ENCODE results near the gene PRKCQ.
"Not testable (repeated sequence)": the region's sequence is repeated elsewhere in the genome, so short reads cannot be mapped to it uniquely, and the experiment has no call there.

Gene PRKCQ

DNA sequence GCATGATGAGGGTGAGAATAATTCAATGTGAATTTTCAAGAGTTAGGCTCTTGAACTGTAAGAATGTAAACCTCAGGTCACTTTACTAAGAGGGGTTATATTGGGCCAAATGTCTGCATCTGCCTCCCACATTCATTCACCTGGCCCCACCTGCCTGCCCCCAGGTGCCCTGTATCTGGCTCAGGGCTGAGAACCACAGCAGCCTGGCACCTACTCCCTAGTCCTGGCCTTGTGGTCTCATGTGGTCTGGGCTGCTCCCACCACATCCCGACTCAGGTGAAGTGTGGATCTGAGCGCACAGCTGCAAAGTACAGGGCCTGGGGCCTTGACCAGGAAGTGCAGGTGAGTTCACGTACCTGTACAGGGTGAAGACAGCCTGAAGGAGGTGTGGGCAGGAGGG lies 195.2 kb downstream of the PRKCQ start:
- ChIA-PET POLR2A (interaction anchor here (0.6 kb wide), 1 partner anchor 190 kb away, joined by 3 read pairs; no protein-coding TSS in a partner anchor), CTCF (interaction anchor here (1.6 kb wide), 2 partner anchors 17 to 182 kb away, joined by 4 to 6 read pairs; partner anchors contain the start of gene PFKFB3)
- no peak overlapping the region for H3K4me3 ChIP-seq (ENCODE audit: low read depth, low read length)
- TF ChIP-seq, protein P1, sequence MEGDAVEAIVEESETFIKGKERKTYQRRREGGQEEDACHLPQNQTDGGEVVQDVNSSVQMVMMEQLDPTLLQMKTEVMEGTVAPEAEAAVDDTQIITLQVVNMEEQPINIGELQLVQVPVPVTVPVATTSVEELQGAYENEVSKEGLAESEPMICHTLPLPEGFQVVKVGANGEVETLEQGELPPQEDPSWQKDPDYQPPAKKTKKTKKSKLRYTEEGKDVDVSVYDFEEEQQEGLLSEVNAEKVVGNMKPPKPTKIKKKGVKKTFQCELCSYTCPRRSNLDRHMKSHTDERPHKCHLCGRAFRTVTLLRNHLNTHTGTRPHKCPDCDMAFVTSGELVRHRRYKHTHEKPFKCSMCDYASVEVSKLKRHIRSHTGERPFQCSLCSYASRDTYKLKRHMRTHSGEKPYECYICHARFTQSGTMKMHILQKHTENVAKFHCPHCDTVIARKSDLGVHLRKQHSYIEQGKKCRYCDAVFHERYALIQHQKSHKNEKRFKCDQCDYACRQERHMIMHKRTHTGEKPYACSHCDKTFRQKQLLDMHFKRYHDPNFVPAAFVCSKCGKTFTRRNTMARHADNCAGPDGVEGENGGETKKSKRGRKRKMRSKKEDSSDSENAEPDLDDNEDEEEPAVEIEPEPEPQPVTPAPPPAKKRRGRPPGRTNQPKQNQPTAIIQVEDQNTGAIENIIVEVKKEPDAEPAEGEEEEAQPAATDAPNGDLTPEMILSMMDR (IDR thresholded peaks at IDR 0.05; ENCODE audit: insufficient read depth, low read length, missing control alignments) = no peak
- DNase-seq (ENCODE audit: low read depth, low spot score) = no peak

DNA sequence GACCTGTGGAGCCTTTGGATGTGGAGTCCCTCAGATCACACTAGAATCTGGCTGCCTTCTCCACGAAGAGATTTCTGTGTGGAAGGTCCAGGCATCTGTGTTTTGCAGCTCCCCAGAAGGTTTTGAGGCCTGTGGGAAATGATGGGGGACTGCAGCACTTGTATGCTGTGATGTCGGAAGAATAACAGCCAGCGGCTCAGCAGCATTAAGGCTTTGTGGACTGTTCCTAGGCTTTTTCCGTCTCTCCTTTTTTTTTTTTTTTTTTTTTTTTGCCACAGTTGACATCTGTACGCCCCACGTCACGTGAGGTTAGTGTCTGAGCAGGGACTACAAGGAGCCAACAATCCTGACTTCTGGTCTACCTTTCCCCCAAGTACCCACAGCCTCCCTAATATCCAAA lies 196.0 kb downstream of the PRKCQ start:
- POLR2A ChIA-PET = interaction anchor here (0.6 kb wide), 1 partner anchor 190 kb away, joined by 3 read pairs; no protein-coding TSS in a partner anchor
- no peak overlapping the region for H3K4me3 ChIP-seq (ENCODE audit: low read depth, low read length)
- no peak for DNase-seq (ENCODE audit: low read depth, low spot score)
- CTCF ChIA-PET = interaction anchor here (1.2 to 2.1 kb wide), 3 partner anchors 17 to 298 kb away, joined by 3 to 11 read pairs (median 5); partner anchors contain the start of gene PFKFB3
- TF ChIP-seq, protein P1 (IDR thresholded peaks at IDR 0.05; ENCODE audit: insufficient read depth, low read length, missing control alignments) = no peak

DNA sequence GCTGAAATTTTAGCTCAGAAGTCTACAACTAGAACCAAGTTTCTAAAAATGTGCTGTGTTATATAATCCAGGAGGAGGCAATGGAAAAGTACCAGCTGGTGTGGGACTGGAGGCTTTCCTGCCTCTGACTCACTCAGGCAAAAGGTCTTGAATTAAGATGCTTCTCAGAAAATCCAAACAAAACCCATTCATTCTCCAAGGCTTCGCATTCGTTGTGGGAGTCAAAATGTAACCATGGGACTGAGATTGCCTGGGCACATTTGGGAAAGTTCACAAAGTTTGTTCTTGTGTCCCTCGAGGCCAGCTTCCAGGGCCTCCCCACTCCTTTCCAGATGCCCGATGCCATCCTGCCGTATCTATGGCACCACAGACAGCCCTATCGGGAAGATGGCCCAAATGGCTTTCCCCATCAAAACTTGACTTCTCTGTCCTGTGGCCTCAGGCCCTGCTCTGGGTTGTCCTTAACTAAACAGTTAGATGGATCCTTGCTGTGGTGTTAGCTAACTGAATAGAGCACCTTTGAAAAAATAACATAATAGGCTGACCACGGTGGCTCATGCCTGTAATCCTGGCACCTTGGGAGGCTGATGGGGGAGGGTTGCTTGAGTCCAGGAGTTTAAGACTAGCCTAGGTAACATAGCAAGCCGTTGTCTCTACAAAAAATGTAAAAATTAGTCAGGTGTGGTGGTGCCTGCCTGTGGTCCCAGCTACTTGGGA lies 196.8 kb downstream of the PRKCQ start:
- DNase-seq (ENCODE audit: low read depth, low spot score) = no peak
- POLR2A ChIA-PET = interaction anchor here (0.7 to 1.9 kb wide), 2 partner anchors 179 to 181 kb away, joined by 3 to 6 read pairs; partner anchors contain the start of gene PFKFB3
- H3K4me3 ChIP-seq (ENCODE audit: low read depth, low read length) = no peak overlapping the region
- TF ChIP-seq, protein P1 (IDR thresholded peaks at IDR 0.05; ENCODE audit: insufficient read depth, low read length, missing control alignments) = no peak
- CTCF ChIA-PET = interaction anchor here (1.0 to 2.1 kb wide), 4 partner anchors 13 to 297 kb away, joined by 3 to 11 read pairs (median 4); partner anchors contain the start of gene PFKFB3

DNA sequence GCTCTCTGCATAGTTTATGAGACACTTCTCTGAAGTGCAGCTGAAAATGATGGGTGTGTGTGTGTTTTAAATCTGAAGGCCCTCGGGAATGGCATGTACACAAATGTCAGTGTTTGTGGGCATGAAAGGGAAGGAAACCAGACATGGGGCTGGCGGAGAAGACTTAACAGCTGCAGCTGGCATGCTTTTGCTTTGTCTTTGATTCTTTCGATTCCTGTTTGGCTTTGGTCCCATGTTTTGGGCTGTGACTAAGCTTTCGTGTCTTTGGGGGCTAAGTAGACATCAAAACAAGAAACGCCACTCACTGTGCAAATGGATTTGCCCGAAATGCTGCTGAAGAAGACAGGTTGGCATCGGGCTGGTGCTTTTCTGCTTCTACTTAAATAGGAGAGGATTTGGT lies 198.0 kb downstream of the PRKCQ start:
- ChIA-PET CTCF (interaction anchor here (1.0 to 2.1 kb wide), 5 partner anchors 14 to 180 kb away, joined by 3 to 11 read pairs (median 3); no protein-coding TSS in a partner anchor), POLR2A (interaction anchor here (0.7 to 1.9 kb wide), 3 partner anchors 46 to 180 kb away, joined by 3 to 6 read pairs (median 5); partner anchors contain the start of gene PFKFB3)
- no peak overlapping the region for H3K4me3 ChIP-seq (ENCODE audit: low read depth, low read length)
- TF ChIP-seq, protein P1 (IDR thresholded peaks at IDR 0.05; ENCODE audit: insufficient read depth, low read length, missing control alignments) = no peak
- DNase-seq (ENCODE audit: low read depth, low spot score) = no peak

DNA sequence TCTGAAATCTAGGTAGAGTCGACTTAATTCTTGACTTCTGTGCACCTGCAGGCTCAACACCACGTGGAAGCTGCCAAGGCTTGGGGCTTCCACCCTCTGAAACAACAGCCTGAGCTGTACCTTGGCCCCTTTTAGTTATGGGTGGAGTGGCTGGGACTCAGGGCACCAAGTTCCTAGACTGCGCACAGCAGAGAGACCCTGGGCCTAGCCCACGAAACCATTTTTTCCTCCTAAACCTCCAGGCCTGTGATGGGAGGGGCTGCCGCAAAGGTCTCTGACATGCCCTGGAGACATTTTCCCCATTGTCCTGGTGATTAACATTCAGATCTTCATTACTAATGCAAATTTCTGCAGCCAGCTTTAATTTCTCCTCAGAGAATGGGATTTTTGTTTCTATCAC lies 199.6 kb downstream of the PRKCQ start:
- H3K4me3 ChIP-seq (ENCODE audit: low read depth, low read length); DNase-seq (ENCODE audit: low read depth, low spot score); POLR2A ChIA-PET; CTCF ChIA-PET: not testable (repeated sequence)

DNA sequence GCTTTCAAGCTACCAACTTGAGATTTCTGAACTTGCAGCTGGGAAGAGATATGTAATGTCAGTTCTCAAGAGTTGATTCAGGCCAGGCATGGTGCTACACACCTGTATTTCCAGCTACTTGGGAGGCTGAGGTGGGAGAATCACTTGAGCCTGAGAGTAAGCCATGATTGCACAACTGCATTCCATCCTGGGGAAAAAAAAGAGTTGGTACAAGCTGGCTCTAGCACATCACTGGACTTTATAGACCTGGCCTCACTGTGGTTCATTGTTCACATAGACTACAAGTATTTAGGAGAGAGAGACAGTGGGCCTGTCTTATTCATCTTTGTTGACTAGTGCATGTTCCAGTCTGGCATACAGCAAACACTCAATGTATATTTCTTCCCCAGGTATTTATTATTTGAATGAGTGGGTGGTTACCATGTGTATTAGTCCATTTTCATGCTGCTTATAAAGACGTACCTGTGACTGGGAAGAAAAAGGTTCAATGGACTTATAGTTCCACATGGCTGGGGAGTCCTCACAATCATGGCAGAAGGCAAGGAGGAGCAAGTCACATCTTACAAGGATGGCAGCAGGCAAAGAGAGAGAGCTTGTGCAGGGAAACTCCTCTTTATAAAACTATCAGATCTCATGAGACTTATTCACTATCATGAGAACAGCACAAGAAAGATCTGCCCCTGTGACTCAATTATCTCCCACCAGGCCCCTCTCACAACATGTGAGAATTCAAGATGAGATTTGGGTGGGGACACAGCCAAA lies 200.9 kb downstream of the PRKCQ start:
- H3K4me3 ChIP-seq (ENCODE audit: low read depth, low read length) = no peak overlapping the region
- TF ChIP-seq, protein P1 (IDR thresholded peaks at IDR 0.05; ENCODE audit: insufficient read depth, low read length, missing control alignments) = no peak
- DNase-seq (ENCODE audit: low read depth, low spot score) = no peak
- POLR2A ChIA-PET = no interaction called here
- CTCF ChIA-PET = no interaction called here
